NCI-H2081 (cell line): ENCODE data around the gene PTPRK.

ENCODE experiments used
- DNase-seq, 2 experiments: peaks; one replicate each; lab custom pipeline; 2025; lab: John Stamatoyannopoulos, UW

The PTPRK gene

GRCh38 chr6:128068119-128068479 is 452.3 kb downstream of the PTPRK start:
- DNase-seq = no peak

- DNase-seq = no peak
These were observed 452.8 kb downstream of the PTPRK start for GRCh38 chr6:128067446-128068118.

- no peak for DNase-seq
These were observed 455.3 kb downstream of the PTPRK start for GRCh38 chr6:128065072-128065471.

GRCh38 chr6:128064540-128064895 is 455.9 kb downstream of the PTPRK start:
- no peak for DNase-seq

- no peak for DNase-seq
These were observed 456.4 kb downstream of the PTPRK start for GRCh38 chr6:128063850-128064539.

- DNase-seq = no peak
These were observed 457.4 kb downstream of the PTPRK start for GRCh38 chr6:128062882-128063603.

- DNase-seq = no peak
These were observed 462.5 kb downstream of the PTPRK start for GRCh38 chr6:128057946-128058345.

- no peak for DNase-seq
These were observed 462.9 kb downstream of the PTPRK start for GRCh38 chr6:128057541-128057940.

- no peak for DNase-seq
These were observed 467.3 kb downstream of the PTPRK start for GRCh38 chr6:128053109-128053508.

GRCh38 chr6:128047989-128048388 is 472.4 kb downstream of the PTPRK start:
- no peak for DNase-seq

GRCh38 chr6:128046033-128046432 is 474.4 kb downstream of the PTPRK start:
- no peak for DNase-seq

- no peak for DNase-seq
These were observed 480.9 kb downstream of the PTPRK start for GRCh38 chr6:128039543-128039942.

- no peak for DNase-seq
These were observed 483.4 kb downstream of the PTPRK start for GRCh38 chr6:128036808-128037570.

- no peak for DNase-seq
These were observed 487.2 kb downstream of the PTPRK start for GRCh38 chr6:128033156-128033555.

- no peak for DNase-seq
These were observed 488.4 kb downstream of the PTPRK start for GRCh38 chr6:128032042-128032441.

GRCh38 chr6:128029826-128030225 is 490.6 kb downstream of the PTPRK start:
- DNase-seq = no peak

GRCh38 chr6:128028183-128028582 is 492.2 kb downstream of the PTPRK start:
- DNase-seq = no peak

GRCh38 chr6:128025478-128025877 is 494.9 kb downstream of the PTPRK start:
- DNase-seq = no peak

- DNase-seq = no peak
These were observed 495.4 kb downstream of the PTPRK start for GRCh38 chr6:128024969-128025368.

- DNase-seq = no peak
These were observed 496.4 kb downstream of the PTPRK start for GRCh38 chr6:128024046-128024445.

- no peak for DNase-seq
These were observed 501.6 kb downstream of the PTPRK start for GRCh38 chr6:128018821-128019220.

- no peak for DNase-seq
These were observed 503.1 kb downstream of the PTPRK start for GRCh38 chr6:128017288-128017687.

GRCh38 chr6:128007658-128008057 is 512.7 kb downstream of the PTPRK start:
- DNase-seq = no peak
